SK-N-SH (cell line): ENCODE data around the gene TLDC2. TPM values are rescaled to one million over a fixed set of nuclear protein-coding genes. Genes with fewer than 3 reads are reported as not detected.

Source experiments
- CTCF ChIA-PET: fragments of 300-600, 350-600 bp; formaldehyde crosslinking; extraction: SDS; loops from one replicate; lab custom pipeline; 2021; lab: Yijun Ruan, JAX
- POLR2A ChIA-PET: fragments of 350-600 bp; sonication (Branson Sonifier 250); formaldehyde crosslinking; extraction: SDS; loops from one replicate; lab custom pipeline; 2020; ENCODE audit warnings: antibody characterized with exemption, inconsistent platforms; lab: Yijun Ruan, JAX
- DNase-seq: peaks from one replicate; pipeline ENCODE4 v3.0.0; 2012
- H2AFZ ChIP-seq: fragments of 200-600 bp; sonication (generic); 2 replicates; pipeline ENCODE4 v1.8.1; 2016; ENCODE audit warnings: antibody characterized with exemption, mild to moderate bottlenecking, low read depth
- H3F3A ChIP-seq: fragments of 200-600 bp; sonication (generic); replicated peaks from 2 replicates; pipeline ENCODE3; 2016; ENCODE audit warnings: antibody characterized with exemption, mild to moderate bottlenecking; ENCODE audit not compliant: insufficient read depth
- H3K27ac ChIP-seq, 2 experiments: fragments of 200-500 bp in 1 of 2; fragments of 200-600 bp in 1 of 2; sonication (Bioruptor generic) in 1 of 2; sonication (generic), shearing (Covaris generic) in 1 of 2; 2 replicates each; pipeline versions ENCODE4 v1.5.1 to v1.6.1; 2014 to 2016; ENCODE audit warnings: low read depth in 2 of 2, inconsistent platforms in 1 of 2, low read length in 1 of 2, mild to moderate bottlenecking in 1 of 2, mixed read lengths in 1 of 2
- H3K27me3 ChIP-seq: fragments of 200-600 bp; sonication (generic), shearing (Covaris generic); 2 replicates; pipeline ENCODE4 v1.6.1; 2016; ENCODE audit warnings: mixed run types; ENCODE audit not compliant: insufficient read depth
- H3K36me3 ChIP-seq, 2 experiments: fragments of 200-500 bp in 1 of 2; fragments of 200-600 bp in 1 of 2; sonication (Bioruptor generic) in 1 of 2; sonication (generic) in 1 of 2; replicated peaks in 1 of 2; 2 replicates each; pipeline versions ENCODE3 to v1.5.1; 2014 to 2016; ENCODE audit warnings: low read length in 1 of 2, mild to moderate bottlenecking in 1 of 2; ENCODE audit not compliant: insufficient read depth in 2 of 2, control insufficient read depth in 1 of 2
- H3K4me1 ChIP-seq, 2 experiments: fragments of 200-500 bp in 1 of 2; fragments of 200-600 bp in 1 of 2; sonication (Bioruptor generic) in 1 of 2; sonication (generic), shearing (Covaris generic) in 1 of 2; 2 replicates each; pipeline versions ENCODE4 v1.5.1 to v1.6.1; 2014 to 2016; ENCODE audit warnings: low read depth in 1 of 2, low read length in 1 of 2, mixed run types in 1 of 2; ENCODE audit not compliant: insufficient read depth in 2 of 2, control insufficient read depth in 1 of 2
- H3K4me2 ChIP-seq: fragments of 200-600 bp; sonication (generic), shearing (Covaris generic); 2 replicates; pipeline ENCODE4 v1.6.1; 2017; ENCODE audit warnings: mixed run types
- H3K4me3 ChIP-seq, 2 experiments: fragments of 200-500 bp in 1 of 2; fragments of 200-600 bp in 1 of 2; sonication (Bioruptor generic) in 1 of 2; sonication (generic), shearing (Covaris generic) in 1 of 2; 2 replicates each; pipeline versions ENCODE4 v1.5.1 to v1.8.1; 2014 to 2016; ENCODE audit warnings: low read depth in 2 of 2, inconsistent platforms in 1 of 2, low read length in 1 of 2, mild to moderate bottlenecking in 1 of 2, mixed read lengths in 1 of 2, moderate library complexity in 1 of 2
- H3K79me2 ChIP-seq: fragments of 200-600 bp; sonication (generic); 2 replicates; pipeline ENCODE4 v1.8.1; 2017; ENCODE audit warnings: mild to moderate bottlenecking; ENCODE audit not compliant: insufficient read depth
- H3K9ac ChIP-seq: fragments of 200-600 bp; sonication (generic); 2 replicates; pipeline ENCODE4 v1.6.1; 2017; ENCODE audit warnings: mixed run types
- H3K9me2 ChIP-seq: fragments of 200-600 bp; sonication (generic); 2 replicates; pipeline ENCODE4 v1.6.1; 2017; ENCODE audit warnings: mixed run types
- H3K9me3 ChIP-seq: fragments of 200-600 bp; sonication (generic); 2 replicates; pipeline ENCODE4 v1.6.1; 2017; ENCODE audit warnings: mixed run types, mild to moderate bottlenecking, moderate library complexity
- H4K20me1 ChIP-seq: fragments of 200-600 bp; sonication (generic); 2 replicates; pipeline ENCODE4 v1.6.1; 2017; ENCODE audit warnings: mild to moderate bottlenecking, mixed run types; ENCODE audit not compliant: insufficient read depth
- CTCF ChIP-seq: fragments of 200-600 bp; sonication (generic); IDR thresholded peaks from 2 replicates; pipeline ENCODE4 v1.6.1; 2017; ENCODE audit warnings: antibody characterized with exemption, mild to moderate bottlenecking, moderate library complexity
- FOSL2 ChIP-seq: IDR thresholded peaks from 2 replicates; pipeline ENCODE4 v1.4.0; 2012; ENCODE audit warnings: low read depth, mild to moderate bottlenecking, moderate library complexity, borderline replicate concordance
- FOXJ3 ChIP-seq: sonication (generic); formaldehyde crosslinking; IDR thresholded peaks from 2 replicates; pipeline ENCODE4 v1.5.1; 2020; ENCODE audit warnings: mild to moderate bottlenecking, missing genetic modification reagents
- FOXM1 ChIP-seq: IDR thresholded peaks from 2 replicates; pipeline ENCODE4 v1.4.0; 2012; ENCODE audit warnings: low read depth, mild to moderate bottlenecking
- GATA2 ChIP-seq: sonication (generic); formaldehyde crosslinking; IDR thresholded peaks from 2 replicates; pipeline ENCODE4 v1.5.0; 2020; ENCODE audit warnings: mild to moderate bottlenecking, missing genetic modification reagents
- IRF3 ChIP-seq: fragments of 150-350 bp; IDR thresholded peaks from 2 replicates; pipeline ENCODE4 v1.6.1; 2016; ENCODE audit warnings: mild to moderate bottlenecking, low read depth, low read length
- NFIC ChIP-seq: IDR thresholded peaks from 2 replicates; pipeline ENCODE4 v1.4.0; 2012; ENCODE audit warnings: borderline replicate concordance
- PBX3 ChIP-seq: IDR thresholded peaks from 2 replicates; pipeline ENCODE4; 2012
- RAD21 ChIP-seq: IDR thresholded peaks from 2 replicates; pipeline ENCODE4 v1.6.1; 2012; ENCODE audit warnings: mild to moderate bottlenecking, low read length
- RCOR1 ChIP-seq: fragments of 150-350 bp; IDR thresholded peaks from 2 replicates; pipeline ENCODE4 v1.6.1; 2017; ENCODE audit warnings: antibody characterized with exemption, low read length
- RFX5 ChIP-seq: IDR thresholded peaks from 2 replicates; pipeline ENCODE4 v1.6.1; 2012; ENCODE audit warnings: mild to moderate bottlenecking, improper control_type of control experiment, low read length
- RXRA ChIP-seq: IDR thresholded peaks from 2 replicates; pipeline ENCODE4 v1.4.0; 2012; ENCODE audit warnings: low read depth, mild to moderate bottlenecking, borderline replicate concordance
- SIN3A ChIP-seq: IDR thresholded peaks from 2 replicates; pipeline ENCODE4 v1.6.1; 2012; ENCODE audit warnings: low read depth, mild to moderate bottlenecking, low read length, moderate library complexity, borderline replicate concordance
- SMC3 ChIP-seq: IDR thresholded peaks from 2 replicates; pipeline ENCODE4 v1.6.1; 2012; ENCODE audit warnings: low read depth, low read length, improper control_type of control experiment
- TAF1 ChIP-seq: IDR thresholded peaks from 2 replicates; pipeline ENCODE4 v1.6.1; 2012; ENCODE audit warnings: low read depth, mild to moderate bottlenecking, low read length, moderate library complexity, borderline replicate concordance
- TEAD4 ChIP-seq: IDR thresholded peaks from 2 replicates; pipeline ENCODE4 v1.4.0; 2012; ENCODE audit warnings: mild to moderate bottlenecking, borderline replicate concordance; ENCODE audit not compliant: insufficient read depth
- USF1 ChIP-seq: IDR thresholded peaks from 2 replicates; pipeline ENCODE4 v1.4.0; 2012; ENCODE audit warnings: low read depth, borderline replicate concordance
- USF2 ChIP-seq: fragments of 150-350 bp; IDR thresholded peaks from 2 replicates; pipeline ENCODE4 v1.6.1; 2017; ENCODE audit warnings: antibody characterized with exemption, low read length, low read depth, borderline replicate concordance
- ZBTB33 ChIP-seq: IDR thresholded peaks from 2 replicates; pipeline ENCODE4 v1.4.0; 2012; ENCODE audit warnings: low read depth, borderline replicate concordance
- WGBS: methylation state at CpG from one replicate; pipeline ENCODE4 v1.1.6; 2017; ENCODE audit warnings: low lambda C conversion rate; 5-methylcytosine and 5-hydroxymethylcytosine counted together
- polyA plus RNA-seq, 3 experiments: library from polyadenylated mRNA; depleted of rRNA; stranded (reverse); fragments of >200 nt; gene quantifications; 2 replicates each; pipeline ENCODE4 v1.2.3, GENCODE V29; 2012

The TLDC2 gene
- polyA plus RNA-seq, 1 of the 3 experiments (the other 2 are of a cell fraction) = 0.02 TPM

- Histone ChIP-seq H3K4me3 (no peak overlapping the region), H4K20me1 (no peaks in the 10 kb centered on the region), H3K9me3 (no peaks in the 10 kb centered on the region), H3K9me2 (no peaks in the 10 kb centered on the region), H3K4me1 (no peaks in the 10 kb centered on the region), H3K79me2 (no peaks in the 10 kb centered on the region), H3K4me2 (no peak overlapping the region), H3K27ac (no peak overlapping the region), H2AFZ (no peak overlapping the region), H3K36me3 (no peaks in the 10 kb centered on the region), H3K27me3 (no peaks in the 10 kb centered on the region), H3K9ac (no peak overlapping the region), H3F3A (no peaks in the 10 kb centered on the region)
- ChIA-PET POLR2A (no interaction called here), CTCF (interaction anchor here (0.7 to 2.0 kb wide), 3 partner anchors 46 to 181 kb away, joined by 3 to 7 read pairs (median 5); no protein-coding TSS in a partner anchor)
- no peak for DNase-seq
- WGBS = 92% methylated on average over 16 of the region's 16 CpGs
- no peak for TF ChIP-seq NFIC
- no peak for TF ChIP-seq FOXM1
- TF ChIP-seq IRF3 = no peak
- no peak for TF ChIP-seq SMC3
- no peak for TF ChIP-seq SIN3A
- no peak for TF ChIP-seq RAD21
- no peak for TF ChIP-seq RXRA
- no peak for TF ChIP-seq TAF1
- TF ChIP-seq ZBTB33 = no peak
- no peak for TF ChIP-seq USF2
- TF ChIP-seq CTCF = no peak
- no peak for TF ChIP-seq PBX3
- no peak for TF ChIP-seq RFX5
- TF ChIP-seq TEAD4 = no peak
- TF ChIP-seq FOSL2 = no peak
- TF ChIP-seq USF1 = no peak
- TF ChIP-seq FOXJ3 (CRISPR knock-in tag) = no peak
- no peak for TF ChIP-seq GATA2 (CRISPR knock-in tag)
- TF ChIP-seq RCOR1 = no peak
These were observed 5.4 kb downstream of the TLDC2 start for GRCh38 chr20:36881331-36881730.
